Dedifferentiated amniotic fluid mesenchymal stem cell (primary cell): ENCODE data around the gene CENPVL2.
"Not testable (repeated sequence)": the region's sequence is repeated elsewhere in the genome, so short reads cannot be mapped to it uniquely, and the experiment has no call there.

Experiments
- DNase-seq: peaks from one replicate; pipeline ENCODE4 v3.0.0-alpha.2; 2016; ENCODE audit errors: extremely low spot score

Gene CENPVL2

DNA sequence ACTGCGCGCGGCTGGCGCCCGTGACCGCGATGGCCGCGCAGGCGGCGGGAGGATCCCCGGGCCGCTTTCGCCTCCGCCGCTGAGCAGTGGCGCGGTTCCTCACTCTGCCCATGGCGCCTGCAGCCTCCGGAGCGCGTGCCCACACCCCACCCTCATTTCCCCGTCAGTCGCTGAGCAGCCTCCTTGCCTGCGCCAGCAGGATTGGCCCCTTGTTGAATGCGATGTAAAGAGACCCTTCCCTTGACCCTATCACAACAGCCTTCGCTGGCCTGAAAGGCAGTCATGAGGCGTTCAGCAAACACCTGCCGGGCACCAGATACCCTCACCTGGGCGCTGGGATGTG lies at the start of gene CENPVL2:
Gene CENPVL2, minus strand, starts transcription at position 112 of the 343 bp plus-strand sequence. Its CDS starts 0 bp downstream, at position 112.
- DNase-seq: not testable (repeated sequence)

DNA sequence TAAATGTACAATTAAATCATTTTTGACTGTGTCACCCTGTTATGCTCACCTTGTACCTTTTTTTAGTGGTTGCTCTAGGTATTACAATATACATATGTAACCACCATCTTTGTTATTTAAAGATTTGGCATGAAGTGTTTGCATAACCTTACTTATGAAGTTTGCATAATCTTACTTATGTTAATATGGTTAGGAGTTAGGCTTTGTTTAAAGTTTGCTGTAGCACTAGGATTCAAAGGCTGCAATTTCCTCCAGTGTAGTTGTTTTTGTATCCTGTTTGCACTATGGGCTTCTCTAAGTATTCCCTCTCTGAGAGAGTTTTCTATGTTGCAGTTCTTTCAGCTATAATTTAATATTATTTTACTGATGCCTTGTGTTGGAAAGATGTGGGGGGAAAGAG lies 45.6 kb upstream of the CENPVL2 start:
- no peak for DNase-seq

DNA sequence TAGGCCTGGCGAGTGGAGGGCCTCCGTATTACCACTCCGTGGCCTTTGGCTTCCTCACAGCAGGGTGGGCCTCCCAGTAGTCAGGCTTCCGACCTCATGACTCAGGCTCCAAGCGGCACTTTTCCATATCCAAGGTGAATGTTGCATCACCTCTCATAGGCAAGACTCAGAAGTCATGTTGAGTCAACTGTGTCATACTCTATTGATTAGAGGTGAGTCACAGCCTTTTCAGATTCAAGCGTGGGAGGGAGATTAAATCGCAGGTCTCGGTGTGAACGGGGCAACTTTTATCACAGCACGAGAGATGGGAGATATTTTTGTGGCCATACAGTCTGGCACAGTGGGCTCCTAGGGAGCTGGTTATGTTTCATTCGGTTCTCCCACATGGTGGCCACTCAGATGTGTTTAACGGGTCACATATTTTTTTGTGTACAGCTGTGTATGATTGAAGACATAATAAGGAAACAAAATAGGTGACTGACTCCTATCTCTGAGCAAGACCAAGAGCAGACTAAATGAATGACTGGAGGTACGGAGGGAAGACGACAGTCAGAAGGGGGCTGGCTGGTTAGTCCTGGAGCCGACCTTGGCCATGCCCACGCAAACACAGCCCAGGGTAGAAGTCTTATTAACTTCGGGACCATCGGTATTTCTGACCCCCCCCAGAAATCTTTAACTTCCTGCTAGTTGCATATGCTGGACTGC lies 30.5 kb upstream of the CENPVL2 start:
- not testable (repeated sequence) for DNase-seq

DNA sequence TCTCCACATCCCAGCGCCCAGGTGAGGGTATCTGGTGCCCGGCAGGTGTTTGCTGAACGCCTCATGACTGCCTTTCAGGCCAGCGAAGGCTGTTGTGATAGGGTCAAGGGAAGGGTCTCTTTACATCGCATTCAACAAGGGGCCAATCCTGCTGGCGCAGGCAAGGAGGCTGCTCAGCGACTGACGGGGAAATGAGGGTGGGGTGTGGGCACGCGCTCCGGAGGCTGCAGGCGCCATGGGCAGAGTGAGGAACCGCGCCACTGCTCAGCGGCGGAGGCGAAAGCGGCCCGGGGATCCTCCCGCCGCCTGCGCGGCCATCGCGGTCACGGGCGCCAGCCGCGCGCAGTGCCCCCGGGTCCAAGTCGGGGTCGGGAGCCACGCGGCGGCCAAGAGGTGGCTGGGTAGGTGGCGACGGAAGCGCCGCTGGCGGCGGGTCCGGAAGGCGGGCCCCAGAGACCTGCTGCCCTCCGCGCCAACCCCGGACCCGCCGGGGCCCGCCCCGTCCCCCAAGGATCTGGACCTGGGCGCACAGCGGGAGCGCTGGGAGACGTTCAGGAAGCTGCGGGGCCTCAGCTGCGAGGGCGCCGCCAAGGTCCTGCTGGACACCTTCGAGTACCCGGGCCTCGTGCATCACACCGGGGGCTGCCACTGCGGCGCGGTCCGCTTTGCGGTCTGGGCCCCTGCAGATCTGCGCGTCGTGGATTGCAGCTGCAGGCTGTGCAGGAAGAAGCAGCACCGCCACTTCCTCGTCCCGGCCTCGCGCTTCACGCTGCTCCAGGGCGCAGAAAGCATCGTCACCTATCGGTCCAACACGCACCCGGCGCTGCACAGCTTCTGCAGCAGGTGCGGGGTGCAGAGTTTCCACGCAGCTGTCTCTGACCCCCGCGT lies 27.9 kb upstream of the CENPVL2 start, which contains the start of gene CENPVL1:
Gene CENPVL1, plus strand, starts transcription at position 236 of the 888 bp plus-strand sequence. Its CDS starts 0 bp downstream, at position 236.
- not testable (repeated sequence) for DNase-seq

DNA sequence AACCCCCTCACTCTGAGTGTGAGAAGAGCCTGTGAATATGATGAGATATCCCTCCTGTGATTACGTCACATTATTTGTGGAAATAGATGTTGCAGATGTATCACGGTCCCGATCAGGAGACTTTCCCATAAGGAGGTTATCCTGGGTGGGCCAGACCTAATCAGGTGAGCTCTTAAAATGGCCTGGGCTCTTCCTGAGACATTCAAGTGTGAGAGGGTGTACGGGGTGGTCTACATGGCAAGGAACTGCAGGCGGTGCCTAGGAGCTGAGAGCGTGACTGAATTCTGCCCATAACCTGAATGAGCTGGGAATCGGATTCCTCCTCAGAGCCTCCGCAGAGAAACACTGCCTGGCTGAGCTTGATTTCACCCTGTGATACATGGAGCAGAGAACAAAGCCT lies 14.8 kb upstream of the CENPVL2 start:
- no peak for DNase-seq

DNA sequence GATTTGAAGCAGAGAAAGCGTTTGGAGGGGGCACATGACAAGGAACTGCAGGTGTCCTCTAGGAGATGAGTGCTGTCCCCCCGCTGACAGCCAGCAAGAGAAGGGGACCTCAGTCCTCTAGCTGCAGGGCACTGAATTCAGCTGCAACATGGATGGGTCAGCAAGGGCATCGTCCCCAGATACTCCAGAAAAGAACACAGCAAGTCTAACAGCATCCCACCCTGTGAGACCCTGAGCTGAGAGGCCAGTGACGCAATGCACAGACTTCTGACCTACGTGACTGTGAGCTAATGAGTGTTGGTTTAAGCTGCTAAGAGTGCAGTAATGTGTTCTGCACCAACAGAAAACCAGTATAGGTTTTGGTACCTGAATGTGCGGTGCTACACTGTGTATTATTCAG lies 11.6 kb upstream of the CENPVL2 start:
- no peak for DNase-seq

DNA sequence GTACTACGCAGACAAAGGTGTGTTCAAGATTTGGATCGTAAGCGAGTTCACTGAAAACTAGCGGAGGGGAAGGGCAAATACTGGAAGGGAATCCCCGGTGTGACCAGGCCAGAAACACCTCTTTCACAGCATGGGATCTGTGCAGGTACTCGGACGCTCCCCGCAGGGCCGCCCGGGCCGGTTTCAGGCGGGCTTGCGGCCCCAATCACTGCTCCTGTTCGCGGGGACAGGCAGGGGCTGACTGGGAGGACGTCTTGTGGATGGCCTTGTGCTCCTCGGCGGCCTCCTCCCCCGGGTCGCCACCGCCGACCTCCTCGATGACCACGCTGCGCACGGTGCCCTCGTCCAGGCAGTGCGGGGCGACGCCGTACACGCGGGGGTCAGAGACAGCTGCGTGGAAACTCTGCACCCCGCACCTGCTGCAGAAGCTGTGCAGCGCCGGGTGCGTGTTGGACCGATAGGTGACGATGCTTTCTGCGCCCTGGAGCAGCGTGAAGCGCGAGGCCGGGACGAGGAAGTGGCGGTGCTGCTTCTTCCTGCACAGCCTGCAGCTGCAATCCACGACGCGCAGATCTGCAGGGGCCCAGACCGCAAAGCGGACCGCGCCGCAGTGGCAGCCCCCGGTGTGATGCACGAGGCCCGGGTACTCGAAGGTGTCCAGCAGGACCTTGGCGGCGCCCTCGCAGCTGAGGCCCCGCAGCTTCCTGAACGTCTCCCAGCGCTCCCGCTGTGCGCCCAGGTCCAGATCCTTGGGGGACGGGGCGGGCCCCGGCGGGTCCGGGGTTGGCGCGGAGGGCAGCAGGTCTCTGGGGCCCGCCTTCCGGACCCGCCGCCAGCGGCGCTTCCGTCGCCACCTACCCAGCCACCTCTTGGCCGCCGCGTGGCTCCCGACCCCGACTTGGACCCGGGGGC lies 567 bp downstream of the CENPVL2 start:
- DNase-seq: not testable (repeated sequence)

DNA sequence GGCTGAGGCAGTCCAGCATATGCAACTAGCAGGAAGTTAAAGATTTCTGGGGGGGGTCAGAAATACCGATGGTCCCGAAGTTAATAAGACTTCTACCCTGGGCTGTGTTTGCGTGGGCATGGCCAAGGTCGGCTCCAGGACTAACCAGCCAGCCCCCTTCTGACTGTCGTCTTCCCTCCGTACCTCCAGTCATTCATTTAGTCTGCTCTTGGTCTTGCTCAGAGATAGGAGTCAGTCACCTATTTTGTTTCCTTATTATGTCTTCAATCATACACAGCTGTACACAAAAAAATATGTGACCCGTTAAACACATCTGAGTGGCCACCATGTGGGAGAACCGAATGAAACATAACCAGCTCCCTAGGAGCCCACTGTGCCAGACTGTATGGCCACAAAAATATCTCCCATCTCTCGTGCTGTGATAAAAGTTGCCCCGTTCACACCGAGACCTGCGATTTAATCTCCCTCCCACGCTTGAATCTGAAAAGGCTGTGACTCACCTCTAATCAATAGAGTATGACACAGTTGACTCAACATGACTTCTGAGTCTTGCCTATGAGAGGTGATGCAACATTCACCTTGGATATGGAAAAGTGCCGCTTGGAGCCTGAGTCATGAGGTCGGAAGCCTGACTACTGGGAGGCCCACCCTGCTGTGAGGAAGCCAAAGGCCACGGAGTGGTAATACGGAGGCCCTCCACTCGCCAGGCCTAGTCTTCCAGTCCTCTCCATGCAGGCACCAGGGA lies 2.8 kb downstream of the CENPVL2 start:
- not testable (repeated sequence) for DNase-seq

DNA sequence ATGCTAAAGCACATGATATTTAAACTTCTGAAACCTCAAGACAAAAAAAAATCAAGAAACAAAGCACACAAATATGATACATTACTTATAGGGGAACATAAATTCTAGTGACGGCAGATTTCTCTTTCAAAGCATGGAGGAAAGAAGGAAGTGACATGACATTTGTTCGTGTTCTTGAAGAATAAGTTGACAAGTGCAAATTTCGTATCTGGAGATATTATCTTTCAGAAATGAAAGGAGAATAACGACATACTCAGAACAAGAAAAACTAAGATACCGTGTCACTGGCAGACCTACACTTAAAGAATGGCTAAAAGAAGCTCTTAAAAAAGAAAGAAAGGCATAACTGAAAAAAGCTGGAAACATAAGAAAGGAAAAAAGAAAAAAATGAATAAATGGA lies 16.6 kb downstream of the CENPVL2 start:
- DNase-seq: no peak

DNA sequence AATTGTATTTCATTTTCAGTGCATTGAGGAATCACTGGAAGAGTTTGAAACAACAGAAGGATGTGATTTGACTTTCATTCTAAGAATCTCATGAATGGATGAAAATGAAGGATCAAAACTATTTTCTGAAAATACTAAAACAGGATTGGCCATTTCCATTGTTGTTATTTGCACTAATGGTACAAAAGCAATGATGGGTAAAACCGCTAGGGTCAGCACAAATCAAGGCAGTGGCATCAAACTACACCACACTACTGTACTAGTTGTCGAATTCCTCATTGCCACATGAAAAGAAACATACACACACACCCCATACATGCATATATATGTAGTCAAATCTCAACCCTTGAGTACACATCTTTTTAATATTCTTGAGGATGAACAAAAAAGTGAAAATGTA lies 39.3 kb downstream of the CENPVL2 start:
- no peak for DNase-seq

DNA sequence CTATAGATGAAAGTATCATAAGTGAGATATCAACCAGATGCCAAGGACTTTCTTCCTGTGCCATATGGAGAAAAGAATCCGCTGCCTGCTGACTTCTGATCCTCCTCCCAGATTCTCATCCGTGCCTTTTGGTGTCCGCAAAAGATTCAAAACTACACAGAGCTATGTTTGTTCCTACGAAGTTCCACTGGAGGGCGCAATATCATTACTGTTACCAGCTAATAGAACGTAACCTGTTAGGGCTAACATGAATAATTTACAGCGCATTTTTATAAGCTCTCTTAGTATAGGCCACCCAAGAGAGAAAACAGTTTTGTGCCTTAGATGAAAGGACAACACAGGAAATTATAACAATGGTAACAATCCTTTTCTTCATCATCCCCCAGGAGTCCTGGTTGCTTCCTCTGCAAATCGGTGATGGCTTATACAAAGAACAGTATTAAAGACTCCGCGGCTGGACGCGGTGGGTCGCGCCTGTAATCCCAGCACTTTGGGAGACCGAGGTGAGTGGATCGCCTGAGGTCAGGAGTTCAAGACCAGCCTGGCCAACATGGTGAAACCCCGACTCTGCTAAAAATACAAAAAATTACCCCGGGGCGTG lies 41.1 kb downstream of the CENPVL2 start:
- peak; percentile 19 for DNase-seq

DNA sequence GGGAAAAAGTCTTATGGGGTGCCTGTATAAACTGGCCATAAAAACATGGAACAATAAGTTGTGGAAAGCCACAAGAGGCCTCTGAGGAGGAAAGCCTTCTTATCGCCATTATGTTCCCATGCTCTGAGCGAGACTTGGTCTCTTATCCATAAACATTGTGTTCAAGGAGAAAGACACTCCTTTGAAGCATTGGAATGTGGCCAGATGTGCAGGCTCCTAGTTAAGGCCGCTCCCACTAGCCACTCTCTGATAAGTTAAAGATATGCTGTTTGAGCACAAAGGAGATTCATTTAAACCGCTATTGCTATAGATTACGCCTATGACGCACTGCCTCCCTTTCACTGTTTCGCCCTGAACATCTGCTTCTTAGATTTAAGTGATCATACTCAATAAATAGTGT lies 46.1 kb downstream of the CENPVL2 start:
- not testable (repeated sequence) for DNase-seq
